HL-60 (cell line): ENCODE results near the gene CNN3.

ENCODE experiments used
- GABPA ChIP-seq: IDR thresholded peaks from 2 replicates; pipeline ENCODE4 v1.6.1; 2012; ENCODE audit warnings: low read depth
- POLR2AphosphoS5 ChIP-seq: IDR thresholded peaks from 2 replicates; pipeline ENCODE4 v1.6.1; 2012; ENCODE audit warnings: low read depth
- TF ChIP-seq, protein P1 (sequence below): IDR thresholded peaks from 2 replicates; pipeline ENCODE4 v1.6.1; 2012; ENCODE audit warnings: low read depth; ENCODE audit not compliant: insufficient replicate concordance
- TF ChIP-seq, protein P2 (sequence below): IDR thresholded peaks from one replicate; pipeline ENCODE4 v1.5.1; 2011; ENCODE audit warnings: low read length, control low read depth, inconsistent platforms; ENCODE audit not compliant: insufficient read depth

DNA sequence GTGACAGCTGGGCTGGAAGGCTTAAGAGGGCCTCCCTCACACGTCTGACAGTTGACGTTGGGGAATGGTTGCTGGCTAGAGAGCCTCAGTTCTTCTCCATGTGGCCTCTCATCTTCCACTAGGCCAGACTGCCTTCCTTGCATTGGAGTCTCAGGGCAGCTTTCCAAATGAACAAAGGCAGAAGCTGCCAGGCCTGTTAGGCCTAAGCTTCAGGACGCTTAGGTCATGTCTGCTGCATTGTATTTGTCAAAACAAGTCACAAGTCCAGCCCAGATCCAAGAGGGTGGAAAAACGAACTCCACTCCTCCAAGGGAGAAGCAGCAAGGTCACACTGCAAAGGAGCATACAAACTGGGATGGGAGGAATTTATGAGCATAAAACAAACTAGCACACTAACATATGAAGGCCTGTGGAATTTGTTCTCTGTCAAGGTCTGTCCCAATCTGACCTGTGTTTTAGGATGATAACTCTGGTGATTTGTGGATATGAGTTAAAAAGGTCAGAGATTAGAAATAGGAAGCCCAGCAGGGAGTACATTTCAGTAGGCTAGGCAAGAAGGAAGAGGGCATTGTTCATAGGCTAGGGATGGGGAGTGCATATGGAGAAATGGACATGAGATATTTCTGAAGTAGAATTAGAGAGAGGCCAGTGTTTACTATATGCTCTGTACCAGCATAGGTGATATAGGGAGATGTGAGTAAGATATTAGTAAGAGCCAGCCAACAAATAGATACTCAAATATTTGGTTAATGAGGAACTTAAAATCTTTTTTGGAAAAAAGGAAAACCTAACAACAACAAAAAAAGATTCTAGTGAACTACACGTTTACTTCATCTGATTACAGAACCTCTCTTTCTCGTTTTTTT is 29.1 kb upstream of the CNN3 start:
- TF ChIP-seq, protein P1, sequence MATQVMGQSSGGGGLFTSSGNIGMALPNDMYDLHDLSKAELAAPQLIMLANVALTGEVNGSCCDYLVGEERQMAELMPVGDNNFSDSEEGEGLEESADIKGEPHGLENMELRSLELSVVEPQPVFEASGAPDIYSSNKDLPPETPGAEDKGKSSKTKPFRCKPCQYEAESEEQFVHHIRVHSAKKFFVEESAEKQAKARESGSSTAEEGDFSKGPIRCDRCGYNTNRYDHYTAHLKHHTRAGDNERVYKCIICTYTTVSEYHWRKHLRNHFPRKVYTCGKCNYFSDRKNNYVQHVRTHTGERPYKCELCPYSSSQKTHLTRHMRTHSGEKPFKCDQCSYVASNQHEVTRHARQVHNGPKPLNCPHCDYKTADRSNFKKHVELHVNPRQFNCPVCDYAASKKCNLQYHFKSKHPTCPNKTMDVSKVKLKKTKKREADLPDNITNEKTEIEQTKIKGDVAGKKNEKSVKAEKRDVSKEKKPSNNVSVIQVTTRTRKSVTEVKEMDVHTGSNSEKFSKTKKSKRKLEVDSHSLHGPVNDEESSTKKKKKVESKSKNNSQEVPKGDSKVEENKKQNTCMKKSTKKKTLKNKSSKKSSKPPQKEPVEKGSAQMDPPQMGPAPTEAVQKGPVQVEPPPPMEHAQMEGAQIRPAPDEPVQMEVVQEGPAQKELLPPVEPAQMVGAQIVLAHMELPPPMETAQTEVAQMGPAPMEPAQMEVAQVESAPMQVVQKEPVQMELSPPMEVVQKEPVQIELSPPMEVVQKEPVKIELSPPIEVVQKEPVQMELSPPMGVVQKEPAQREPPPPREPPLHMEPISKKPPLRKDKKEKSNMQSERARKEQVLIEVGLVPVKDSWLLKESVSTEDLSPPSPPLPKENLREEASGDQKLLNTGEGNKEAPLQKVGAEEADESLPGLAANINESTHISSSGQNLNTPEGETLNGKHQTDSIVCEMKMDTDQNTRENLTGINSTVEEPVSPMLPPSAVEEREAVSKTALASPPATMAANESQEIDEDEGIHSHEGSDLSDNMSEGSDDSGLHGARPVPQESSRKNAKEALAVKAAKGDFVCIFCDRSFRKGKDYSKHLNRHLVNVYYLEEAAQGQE, result no peak
- no peak for TF ChIP-seq POLR2AphosphoS5
- TF ChIP-seq, protein P2, sequence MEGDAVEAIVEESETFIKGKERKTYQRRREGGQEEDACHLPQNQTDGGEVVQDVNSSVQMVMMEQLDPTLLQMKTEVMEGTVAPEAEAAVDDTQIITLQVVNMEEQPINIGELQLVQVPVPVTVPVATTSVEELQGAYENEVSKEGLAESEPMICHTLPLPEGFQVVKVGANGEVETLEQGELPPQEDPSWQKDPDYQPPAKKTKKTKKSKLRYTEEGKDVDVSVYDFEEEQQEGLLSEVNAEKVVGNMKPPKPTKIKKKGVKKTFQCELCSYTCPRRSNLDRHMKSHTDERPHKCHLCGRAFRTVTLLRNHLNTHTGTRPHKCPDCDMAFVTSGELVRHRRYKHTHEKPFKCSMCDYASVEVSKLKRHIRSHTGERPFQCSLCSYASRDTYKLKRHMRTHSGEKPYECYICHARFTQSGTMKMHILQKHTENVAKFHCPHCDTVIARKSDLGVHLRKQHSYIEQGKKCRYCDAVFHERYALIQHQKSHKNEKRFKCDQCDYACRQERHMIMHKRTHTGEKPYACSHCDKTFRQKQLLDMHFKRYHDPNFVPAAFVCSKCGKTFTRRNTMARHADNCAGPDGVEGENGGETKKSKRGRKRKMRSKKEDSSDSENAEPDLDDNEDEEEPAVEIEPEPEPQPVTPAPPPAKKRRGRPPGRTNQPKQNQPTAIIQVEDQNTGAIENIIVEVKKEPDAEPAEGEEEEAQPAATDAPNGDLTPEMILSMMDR, result no peak
- TF ChIP-seq GABPA, result no peak
